HL-60 (cell line): ENCODE results near the gene FGFR3.

Experiments
- DNase-seq, 2 experiments: peaks; one replicate each; pipeline ENCODE4 v3.0.0-alpha.2; 2010 to 2020; ENCODE audit warnings: low read depth in 1 of 2, low spot score in 1 of 2
- H3K27ac ChIP-seq: fragments of 250-450 bp; sonication (Bioruptor Pico); replicated peaks from 2 replicates; pipeline ENCODE4 v1.5.1; 2020; ENCODE audit warnings: mild to moderate bottlenecking, moderate library complexity
- H3K27me3 ChIP-seq: fragments of 250-450 bp; sonication (Bioruptor Pico); 2 replicates; pipeline ENCODE4 v1.5.1; 2021; ENCODE audit warnings: mild to moderate bottlenecking, moderate library complexity; ENCODE audit not compliant: insufficient read depth, poor library complexity, severe bottlenecking
- H3K4me3 ChIP-seq: replicated peaks from 2 replicates; pipeline ENCODE4 v1.5.1; 2011; ENCODE audit warnings: mild to moderate bottlenecking, control low read depth, low read length; ENCODE audit not compliant: insufficient read depth
- GABPA ChIP-seq: IDR thresholded peaks from 2 replicates; pipeline ENCODE4 v1.6.1; 2012; ENCODE audit warnings: low read depth
- POLR2AphosphoS5 ChIP-seq: IDR thresholded peaks from 2 replicates; pipeline ENCODE4 v1.6.1; 2012; ENCODE audit warnings: low read depth
- SPI1 ChIP-seq: IDR thresholded peaks from 2 replicates; pipeline ENCODE4 v1.6.1; 2012; ENCODE audit warnings: low read depth, mild to moderate bottlenecking, borderline replicate concordance
- TF ChIP-seq, protein P1 (sequence below): IDR thresholded peaks from one replicate; pipeline ENCODE4 v1.5.1; 2011; ENCODE audit warnings: low read length, control low read depth, inconsistent platforms; ENCODE audit not compliant: insufficient read depth
- TF ChIP-seq, protein P2 (sequence below): IDR thresholded peaks from 2 replicates; pipeline ENCODE4 v1.6.1; 2012; ENCODE audit warnings: low read depth; ENCODE audit not compliant: insufficient replicate concordance

FGFR3 gene

DNA sequence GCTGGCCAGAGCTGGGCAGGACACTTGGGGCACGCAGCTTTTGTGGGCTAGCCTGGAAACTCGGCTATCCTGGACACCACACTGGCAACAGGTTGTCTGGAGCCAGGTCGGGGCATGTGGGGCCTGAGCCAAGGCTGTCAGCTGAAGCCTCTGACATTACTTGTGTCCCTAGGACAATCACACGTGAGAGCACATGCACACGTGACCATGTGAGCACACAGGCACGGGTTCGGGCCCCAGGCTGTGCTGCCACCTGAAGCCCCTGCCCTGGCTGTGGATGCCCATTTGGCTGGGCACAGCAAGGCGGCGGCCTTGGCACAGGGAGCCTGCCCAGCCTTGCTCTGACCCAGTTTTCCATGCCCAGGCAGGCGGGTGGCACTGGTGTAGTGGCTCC, 8.7 kb upstream of the FGFR3 start:
- Histone ChIP-seq H3K4me3 (no peak overlapping the region), H3K27me3 (no peaks in the 10 kb centered on the region), H3K27ac (no peak overlapping the region)
- TF ChIP-seq, protein P1, sequence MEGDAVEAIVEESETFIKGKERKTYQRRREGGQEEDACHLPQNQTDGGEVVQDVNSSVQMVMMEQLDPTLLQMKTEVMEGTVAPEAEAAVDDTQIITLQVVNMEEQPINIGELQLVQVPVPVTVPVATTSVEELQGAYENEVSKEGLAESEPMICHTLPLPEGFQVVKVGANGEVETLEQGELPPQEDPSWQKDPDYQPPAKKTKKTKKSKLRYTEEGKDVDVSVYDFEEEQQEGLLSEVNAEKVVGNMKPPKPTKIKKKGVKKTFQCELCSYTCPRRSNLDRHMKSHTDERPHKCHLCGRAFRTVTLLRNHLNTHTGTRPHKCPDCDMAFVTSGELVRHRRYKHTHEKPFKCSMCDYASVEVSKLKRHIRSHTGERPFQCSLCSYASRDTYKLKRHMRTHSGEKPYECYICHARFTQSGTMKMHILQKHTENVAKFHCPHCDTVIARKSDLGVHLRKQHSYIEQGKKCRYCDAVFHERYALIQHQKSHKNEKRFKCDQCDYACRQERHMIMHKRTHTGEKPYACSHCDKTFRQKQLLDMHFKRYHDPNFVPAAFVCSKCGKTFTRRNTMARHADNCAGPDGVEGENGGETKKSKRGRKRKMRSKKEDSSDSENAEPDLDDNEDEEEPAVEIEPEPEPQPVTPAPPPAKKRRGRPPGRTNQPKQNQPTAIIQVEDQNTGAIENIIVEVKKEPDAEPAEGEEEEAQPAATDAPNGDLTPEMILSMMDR, result no peak
- TF ChIP-seq SPI1 (no peak), POLR2AphosphoS5 (no peak), GABPA (no peak)
- TF ChIP-seq, protein P2, sequence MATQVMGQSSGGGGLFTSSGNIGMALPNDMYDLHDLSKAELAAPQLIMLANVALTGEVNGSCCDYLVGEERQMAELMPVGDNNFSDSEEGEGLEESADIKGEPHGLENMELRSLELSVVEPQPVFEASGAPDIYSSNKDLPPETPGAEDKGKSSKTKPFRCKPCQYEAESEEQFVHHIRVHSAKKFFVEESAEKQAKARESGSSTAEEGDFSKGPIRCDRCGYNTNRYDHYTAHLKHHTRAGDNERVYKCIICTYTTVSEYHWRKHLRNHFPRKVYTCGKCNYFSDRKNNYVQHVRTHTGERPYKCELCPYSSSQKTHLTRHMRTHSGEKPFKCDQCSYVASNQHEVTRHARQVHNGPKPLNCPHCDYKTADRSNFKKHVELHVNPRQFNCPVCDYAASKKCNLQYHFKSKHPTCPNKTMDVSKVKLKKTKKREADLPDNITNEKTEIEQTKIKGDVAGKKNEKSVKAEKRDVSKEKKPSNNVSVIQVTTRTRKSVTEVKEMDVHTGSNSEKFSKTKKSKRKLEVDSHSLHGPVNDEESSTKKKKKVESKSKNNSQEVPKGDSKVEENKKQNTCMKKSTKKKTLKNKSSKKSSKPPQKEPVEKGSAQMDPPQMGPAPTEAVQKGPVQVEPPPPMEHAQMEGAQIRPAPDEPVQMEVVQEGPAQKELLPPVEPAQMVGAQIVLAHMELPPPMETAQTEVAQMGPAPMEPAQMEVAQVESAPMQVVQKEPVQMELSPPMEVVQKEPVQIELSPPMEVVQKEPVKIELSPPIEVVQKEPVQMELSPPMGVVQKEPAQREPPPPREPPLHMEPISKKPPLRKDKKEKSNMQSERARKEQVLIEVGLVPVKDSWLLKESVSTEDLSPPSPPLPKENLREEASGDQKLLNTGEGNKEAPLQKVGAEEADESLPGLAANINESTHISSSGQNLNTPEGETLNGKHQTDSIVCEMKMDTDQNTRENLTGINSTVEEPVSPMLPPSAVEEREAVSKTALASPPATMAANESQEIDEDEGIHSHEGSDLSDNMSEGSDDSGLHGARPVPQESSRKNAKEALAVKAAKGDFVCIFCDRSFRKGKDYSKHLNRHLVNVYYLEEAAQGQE, result no peak
- no peak for DNase-seq

DNA sequence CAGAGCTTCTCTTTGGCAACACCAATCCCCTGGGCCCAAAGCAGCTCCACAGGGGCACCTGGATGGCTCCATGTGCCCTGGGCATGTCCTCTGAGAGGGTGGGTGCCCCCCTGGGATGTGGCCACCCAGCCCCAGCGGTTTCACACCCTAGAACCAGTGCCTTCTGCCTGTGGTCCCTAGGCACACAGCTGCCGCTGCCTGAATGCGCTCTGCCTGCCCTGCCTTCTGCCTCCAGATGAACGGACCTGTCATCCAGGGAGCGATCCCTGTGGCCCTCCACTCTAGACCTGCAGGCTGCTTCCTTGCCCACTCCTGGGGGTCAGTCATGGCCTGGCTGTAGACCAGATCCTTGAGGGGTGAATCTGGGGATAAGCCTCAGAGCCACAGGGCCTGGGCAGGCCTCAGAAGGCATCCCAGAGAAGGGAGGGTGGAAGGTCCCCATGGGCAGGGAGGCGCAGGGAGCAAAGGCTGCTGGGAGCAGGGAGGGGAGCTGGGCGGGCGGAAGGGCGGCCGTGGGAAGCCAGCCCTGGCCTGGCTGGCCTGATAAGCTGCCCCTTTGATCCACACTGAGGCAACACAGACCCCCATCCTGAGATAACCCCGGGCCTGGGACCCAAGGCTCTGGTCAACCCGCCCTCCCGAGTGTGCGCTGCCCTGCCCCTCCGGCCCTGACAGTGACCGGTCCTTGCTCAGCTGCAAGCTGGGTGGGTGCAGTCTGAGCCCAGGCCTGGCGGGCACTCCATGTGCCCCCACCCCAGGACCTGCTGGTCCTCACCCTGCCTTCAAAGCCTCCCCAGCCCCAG, 8.1 kb upstream of the FGFR3 start:
- no peak overlapping the region for H3K27ac ChIP-seq
- no peak for DNase-seq
- TF ChIP-seq, protein P1, result no peak
- no peak for TF ChIP-seq SPI1
- H3K27me3 ChIP-seq, result no peaks in the 10 kb centered on the region
- H3K4me3 ChIP-seq, result no peak overlapping the region

DNA sequence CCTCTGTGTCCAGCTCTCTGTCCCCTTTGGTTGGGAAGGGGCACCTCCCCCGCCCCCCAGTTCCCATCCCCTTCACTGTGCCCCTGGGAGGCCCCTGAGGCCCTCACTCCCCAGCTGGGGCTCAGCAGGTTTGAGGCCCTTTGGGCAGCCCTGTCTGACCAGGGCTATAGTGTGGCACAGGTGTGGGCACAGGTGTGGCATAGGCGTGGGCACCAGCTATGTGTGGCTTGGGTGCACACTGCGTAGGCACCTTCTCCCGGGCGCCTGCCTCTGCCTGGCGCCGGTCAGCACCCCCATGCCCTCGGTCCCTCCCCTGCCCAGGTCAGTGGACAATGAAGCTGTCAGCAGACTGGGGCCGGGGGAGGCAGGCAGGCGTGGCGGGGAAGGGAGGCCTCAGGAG, 7.5 kb upstream of the FGFR3 start:
- H3K4me3 ChIP-seq, result no peak overlapping the region
- no peaks in the 10 kb centered on the region for H3K27me3 ChIP-seq
- H3K27ac ChIP-seq, result no peak overlapping the region
- no peak for TF ChIP-seq GABPA
- TF ChIP-seq, protein P2, result no peak
- no peak for TF ChIP-seq SPI1
- TF ChIP-seq POLR2AphosphoS5, result no peak
- TF ChIP-seq, protein P1, result no peak
- DNase-seq, result no peak

DNA sequence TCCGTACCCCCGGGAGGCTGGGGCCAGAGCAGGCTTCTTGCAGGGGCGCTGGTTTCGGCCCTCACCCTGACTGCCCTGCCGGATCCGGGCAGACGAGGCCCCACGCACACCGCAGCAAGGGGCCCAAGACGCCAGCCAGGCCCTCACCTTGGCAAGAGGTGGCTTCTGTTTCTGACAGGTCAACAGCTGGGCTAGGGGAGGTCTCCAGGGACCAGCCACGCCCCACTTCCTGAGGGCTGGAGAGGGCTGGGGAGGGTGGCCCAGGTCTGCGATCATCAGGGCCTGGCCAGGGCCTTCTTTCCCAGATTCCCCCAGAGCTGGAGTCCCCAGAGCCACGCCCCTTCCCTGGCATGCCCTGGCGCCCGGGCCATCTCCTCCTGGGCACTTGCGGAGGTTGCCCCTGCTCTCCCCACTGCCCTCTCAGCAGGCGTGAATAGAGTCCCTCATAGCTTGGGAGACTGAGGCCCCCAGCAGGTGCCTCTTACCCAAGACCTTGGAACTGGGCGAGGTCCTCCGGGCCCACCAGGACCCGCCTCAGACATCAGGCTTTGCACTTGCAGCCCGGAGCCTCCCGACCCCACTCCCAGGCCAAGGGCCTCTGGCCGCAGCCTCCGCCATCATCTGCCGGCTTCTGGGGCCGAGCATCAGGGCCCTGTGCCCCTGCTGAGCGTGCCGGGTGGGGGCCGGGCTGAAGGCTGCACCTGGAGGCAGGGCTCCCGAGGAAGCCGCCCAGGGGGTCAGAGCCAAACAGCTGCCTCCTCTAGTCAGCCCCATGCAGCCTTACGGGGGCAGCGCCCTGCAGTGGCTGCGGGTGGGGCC, 6.3 kb upstream of the FGFR3 start:
- H3K27ac ChIP-seq, result no peak overlapping the region
- no peak for DNase-seq
- no peak overlapping the region for H3K4me3 ChIP-seq
- TF ChIP-seq, protein P1, result no peak
- TF ChIP-seq SPI1, result no peak
- no peak for TF ChIP-seq POLR2AphosphoS5
- TF ChIP-seq GABPA, result no peak
- TF ChIP-seq, protein P2, result no peak
- H3K27me3 ChIP-seq, result peaks cover 6% of the 10 kb centered on the region
